Heart left ventricle (tissue), 16 donors: ENCODE data around the gene RREB1. TPM values are rescaled to one million over a fixed set of nuclear protein-coding genes. Genes with fewer than 3 reads are reported as not detected.

Source experiments
- ATAC-seq, 4 donors: fragments of 200-7000 bp; cut with Tn5 transposase; one replicate each; pipeline ENCODE4 v1.9.1; 2020 to 2022; ENCODE audit warnings: moderate library complexity in 4 of 4, mild to moderate bottlenecking in 3 of 4, moderate number of reproducible peaks in 1 of 4
- DNase-seq, 5 donors: peaks; one replicate each; pipeline ENCODE4 v3.0.0-alpha.2; 2020
- H3K27ac ChIP-seq, 12 donors: fragments of 200-600 bp; sonication (generic) in 4 of 12; one replicate each; pipeline versions ENCODE4 v1.5.0 to v1.8.0; 2016 to 2022; ENCODE audit warnings: mild to moderate bottlenecking in 2 of 12
- H3K27me3 ChIP-seq, 9 donors: fragments of 200-600 bp; sonication (generic) in 2 of 9; one replicate each; pipeline versions ENCODE4 v1.5.1 to v1.8.0; 2016 to 2022; ENCODE audit warnings: mild to moderate bottlenecking in 3 of 9
- H3K36me3 ChIP-seq, 9 donors: fragments of 200-600 bp; sonication (generic) in 2 of 9; one replicate each; pipeline versions ENCODE4 v1.5.0 to v1.8.0; 2018 to 2022; ENCODE audit warnings: mild to moderate bottlenecking in 2 of 9
- H3K4me1 ChIP-seq, 12 donors: fragments of 200-600 bp; sonication (generic) in 4 of 12; one replicate each; pipeline versions ENCODE4 v1.5.0 to v1.8.0; 2016 to 2022; ENCODE audit warnings: mild to moderate bottlenecking in 3 of 12
- H3K4me3 ChIP-seq, 12 donors: fragments of 200-600 bp; sonication (generic) in 4 of 12; one replicate each; pipeline versions ENCODE4 v1.5.0 to v1.8.0; 2017 to 2022; ENCODE audit warnings: mild to moderate bottlenecking in 9 of 12, moderate library complexity in 4 of 12
- H3K9me3 ChIP-seq, 12 donors: fragments of 200-600 bp; sonication (generic) in 4 of 12; one replicate each; pipeline versions ENCODE4 v1.5.0 to v1.8.0; 2016 to 2022; ENCODE audit warnings: mild to moderate bottlenecking in 1 of 12
- POLR2A ChIP-seq, 2 donors: fragments of 450-650 bp; IDR thresholded peaks; one replicate each; pipeline ENCODE4 v1.6.1; 2017; ENCODE audit warnings: antibody characterized with exemption in 2 of 2, mild to moderate bottlenecking in 2 of 2, moderate library complexity in 2 of 2
- WGBS, 4 donors: extraction: QIAGEN DNeasy Blood & Tissue Kit in 2 of 4; methylation state at CpG; one replicate each; pipeline versions ENCODE4 v1.1.5 to v1.1.7; 2013 to 2018; 5-methylcytosine and 5-hydroxymethylcytosine counted together
- intact Hi-C, 10 donors: fragments of 100-400 bp; cut with DNase I; formaldehyde crosslinking; loops; one replicate each; pipeline versions ENCODE4 v1.11.1 to v1.14.2; 2022
- polyA plus RNA-seq, 2 donors: library from polyadenylated mRNA; stranded (reverse); fragments of 200-250 nt; gene quantifications; one replicate each; pipeline ENCODE4 v1.2.3, GENCODE V29; 2013
- total RNA-seq, 9 donors: library from RNA; depleted of rRNA in 2 of 9; stranded (reverse); fragments of >200 nt in 2 of 9; fragmentation: NEBNext Ultra II Directional in 3 of 9; extraction: Animal tissue kit (Norgen Biotek cat#: 25700) in 3 of 9; gene quantifications; one replicate each; pipeline versions ENCODE4 v1.1.0 to v1.2.4, GENCODE V29; 2016 to 2023
- TF ChIP-seq, protein P1 (sequence below), 12 donors: fragments of 200-600 bp; sonication (generic) in 4 of 12; IDR thresholded peaks; one replicate each; pipeline versions ENCODE4 v1.5.0 to v1.8.0; 2018 to 2022; ENCODE audit warnings: antibody characterized with exemption in 12 of 12, mild to moderate bottlenecking in 5 of 12
- donor health status: ischemic (EF 13 %, LVEDD 7.1; RV severe dilation, severe dysfunction).
- donor health status: healthy with polysubstance abuse.
- donor health status: DM: no; HTN: yes; CAD: no.
- donor health status: DM: no; HTN: no; CAD: no.
- donor health status: ischemic (EF 25% LVEDD 6.9; RV normal size, moderate dysfunction).
- donor health status: ischemic (EF 25% LVEDD 5.7; RV mildly dilated, moderate dysfunction).
- donor health status: healthy.
- donor health status: DM: yes; HTN: yes; CAD: no.
- donor health status: ischemic (EF 35%, LVEDD 5.7; RV mildly dilated, moderate dysfunction).
- donor health status: nonischemic (EF 11% LVEDD 7.7; RV severe dilation, severe dysfunction).
- donor health status: DM: yes; HTN: yes; CAD: no.
- donor health status: PGD.
- donor health status: ischemic (EF 29% LVEDD 5.4; RV normal size, mild dysfunction).
- donor health status: nonischemic (EF 23%, LVEDD 6.1; RV moderate dilation, normal function).

The RREB1 gene
- total and polyA plus RNA-seq, 11 donors, result 8.7 to 49.4 (median 35.7) TPM

DNA sequence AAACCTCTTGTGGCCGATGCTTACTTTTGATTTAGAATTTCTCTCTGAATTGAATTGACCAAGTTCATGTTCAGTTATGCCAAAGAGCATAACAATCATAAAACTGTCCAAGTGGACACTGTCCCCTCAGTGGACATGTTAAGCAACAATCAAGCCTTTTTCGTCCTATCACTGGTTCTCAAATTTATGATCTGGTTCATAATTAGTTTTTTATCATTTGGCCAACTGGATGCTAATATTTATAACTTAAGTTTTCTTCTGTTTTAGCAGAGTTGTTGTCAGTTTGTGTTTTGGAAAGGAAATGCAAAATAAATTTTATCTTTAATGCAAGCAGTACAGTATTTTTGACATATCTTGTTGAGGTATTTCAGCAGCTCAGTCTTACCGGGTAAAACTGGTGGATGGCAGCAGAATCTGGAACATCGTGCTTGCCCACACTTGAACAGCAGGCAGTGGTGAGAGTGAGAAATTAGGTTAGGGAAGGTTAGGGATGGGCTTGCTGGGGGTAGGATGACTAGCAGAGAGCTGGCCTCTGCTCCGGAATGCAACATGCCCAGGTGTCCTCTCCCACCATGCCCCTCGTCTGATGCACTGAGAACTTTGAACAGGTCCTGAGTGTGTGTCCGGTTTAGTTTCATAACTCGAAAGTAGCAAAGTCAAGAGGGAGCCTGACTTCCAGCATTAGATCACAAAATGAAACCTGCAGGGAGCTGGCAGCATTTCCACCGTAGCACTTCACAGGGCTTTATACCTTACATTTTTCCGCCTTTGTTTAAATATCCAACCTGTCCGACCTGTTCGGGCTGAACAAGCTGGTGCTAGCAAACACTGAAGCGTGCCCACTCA lies 93.1 kb downstream of the RREB1 start:
- H3K36me3 ChIP-seq, result peaks cover 0 to 60% (median 50%) of the 10 kb centered on the region in 9 donors

DNA sequence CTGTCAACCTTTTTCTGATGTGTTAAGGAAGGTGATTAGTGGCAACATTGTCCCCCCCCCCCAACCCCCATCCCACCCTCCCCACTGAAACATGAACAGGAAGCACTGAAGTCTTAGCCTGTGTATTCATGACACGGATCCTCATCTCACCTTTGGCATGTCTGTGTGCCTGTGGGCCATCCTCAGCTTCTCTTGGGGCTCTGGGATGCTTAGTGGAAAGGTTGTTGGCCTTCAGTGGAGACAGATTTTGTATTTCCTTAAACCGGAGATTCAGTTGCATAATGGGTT lies 93.6 kb downstream of the RREB1 start:
- H3K27me3 ChIP-seq, result no peaks in the 10 kb centered on the region
- DNase-seq (no peak), ATAC-seq (peak in 1 of 4 donors; percentile 24)
- no peak for TF ChIP-seq POLR2A (IDR thresholded peaks at IDR 0.05)
- TF ChIP-seq, protein P1, sequence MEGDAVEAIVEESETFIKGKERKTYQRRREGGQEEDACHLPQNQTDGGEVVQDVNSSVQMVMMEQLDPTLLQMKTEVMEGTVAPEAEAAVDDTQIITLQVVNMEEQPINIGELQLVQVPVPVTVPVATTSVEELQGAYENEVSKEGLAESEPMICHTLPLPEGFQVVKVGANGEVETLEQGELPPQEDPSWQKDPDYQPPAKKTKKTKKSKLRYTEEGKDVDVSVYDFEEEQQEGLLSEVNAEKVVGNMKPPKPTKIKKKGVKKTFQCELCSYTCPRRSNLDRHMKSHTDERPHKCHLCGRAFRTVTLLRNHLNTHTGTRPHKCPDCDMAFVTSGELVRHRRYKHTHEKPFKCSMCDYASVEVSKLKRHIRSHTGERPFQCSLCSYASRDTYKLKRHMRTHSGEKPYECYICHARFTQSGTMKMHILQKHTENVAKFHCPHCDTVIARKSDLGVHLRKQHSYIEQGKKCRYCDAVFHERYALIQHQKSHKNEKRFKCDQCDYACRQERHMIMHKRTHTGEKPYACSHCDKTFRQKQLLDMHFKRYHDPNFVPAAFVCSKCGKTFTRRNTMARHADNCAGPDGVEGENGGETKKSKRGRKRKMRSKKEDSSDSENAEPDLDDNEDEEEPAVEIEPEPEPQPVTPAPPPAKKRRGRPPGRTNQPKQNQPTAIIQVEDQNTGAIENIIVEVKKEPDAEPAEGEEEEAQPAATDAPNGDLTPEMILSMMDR (IDR thresholded peaks at IDR 0.05), result no peak
- 86 to 100% (median 92%) methylated on average over 1 to 2 of the region's 2 CpGs for WGBS, 4 donors
- H3K4me3 ChIP-seq, result peak overlapping the region in 1 of 12 donors; percentile 12
- peaks cover 0 to 65% (median 50%) of the 10 kb centered on the region in 9 donors for H3K36me3 ChIP-seq
- no peaks in the 10 kb centered on the region for H3K9me3 ChIP-seq
- intact Hi-C loops, result no loop called here
- peaks cover 0 to 48% (median 5%) of the 10 kb centered on the region in 12 donors for H3K4me1 ChIP-seq
- peak overlapping the region in 4 of 12 donors; percentile 3 to 90 (median 22) for H3K27ac ChIP-seq

More for the DNA sequence above, 93.1 kb downstream of the RREB1 start:
- TF ChIP-seq, protein P1 (IDR thresholded peaks at IDR 0.05), result no peak
- TF ChIP-seq POLR2A (IDR thresholded peaks at IDR 0.05), result no peak
- peak overlapping the region in 2 of 12 donors; percentile 9 to 90 for H3K27ac ChIP-seq
- ATAC-seq (no peak), DNase-seq (no peak)
- peaks cover 0 to 54% (median 6%) of the 10 kb centered on the region in 12 donors for H3K4me1 ChIP-seq
- H3K4me3 ChIP-seq, result peak overlapping the region in 1 of 12 donors; percentile 12
- intact Hi-C loops, result no loop called here
- no peaks in the 10 kb centered on the region for H3K9me3 ChIP-seq
- no peaks in the 10 kb centered on the region for H3K27me3 ChIP-seq
- WGBS, 4 donors, result 90 to 97% (median 93%) methylated on average over 13 of the region's 13 CpGs

DNA sequence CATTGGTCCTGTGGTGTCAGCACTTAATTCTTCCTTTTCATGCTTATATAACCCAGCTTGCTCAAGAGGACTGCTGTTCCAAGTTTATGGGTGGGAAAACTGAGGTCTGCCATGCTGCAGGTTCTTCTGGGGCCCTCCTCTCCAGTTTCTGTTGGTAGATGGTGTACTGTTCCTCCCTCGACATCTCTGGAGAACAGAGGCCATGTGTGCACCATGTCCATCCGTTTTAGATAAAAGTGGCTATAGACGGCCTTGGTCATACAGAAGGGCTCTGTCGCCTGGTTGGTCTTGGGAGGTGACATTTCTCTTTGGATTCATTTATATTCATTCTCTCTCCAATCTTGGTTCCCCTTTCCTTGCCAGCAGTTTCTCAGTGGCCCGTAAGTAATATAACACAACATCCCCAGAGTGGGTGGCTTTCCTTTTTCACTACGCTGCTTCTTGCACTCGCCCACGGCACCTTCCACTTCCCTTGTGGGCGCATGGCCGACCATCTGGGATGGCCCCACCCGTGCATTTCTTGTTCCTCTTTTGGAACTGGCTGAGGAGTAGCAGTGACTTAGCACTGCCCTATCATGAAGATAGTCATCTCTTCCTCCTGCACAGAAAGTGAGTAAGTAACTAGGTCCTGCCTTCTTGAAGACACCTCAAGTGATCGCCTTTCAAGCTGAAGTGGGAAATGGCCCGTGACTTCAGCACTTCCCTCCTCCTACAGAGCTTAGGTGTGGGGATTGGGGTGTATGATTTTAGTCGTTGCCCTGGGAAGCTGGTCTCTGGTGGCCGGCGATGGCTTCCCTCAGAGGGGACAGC lies 94.2 kb downstream of the RREB1 start:
- 79 to 86% (median 80%) methylated on average over 15 to 16 of the region's 16 CpGs for WGBS, 4 donors
- intact Hi-C loops, result no loop called here
- peak overlapping the region in 6 of 12 donors; percentile 3 to 90 (median 30) for H3K27ac ChIP-seq
- H3K36me3 ChIP-seq, result peaks cover 0 to 69% (median 50%) of the 10 kb centered on the region in 9 donors
- H3K4me3 ChIP-seq, result peak overlapping the region in 1 of 12 donors; percentile 12
- no peaks in the 10 kb centered on the region for H3K27me3 ChIP-seq
- TF ChIP-seq, protein P1 (IDR thresholded peaks at IDR 0.05), result no peak
- no peak for TF ChIP-seq POLR2A (IDR thresholded peaks at IDR 0.05)
- peaks cover 0 to 44% (median 1%) of the 10 kb centered on the region in 12 donors for H3K4me1 ChIP-seq
- DNase-seq (peak; percentile 51 to 83 (median 68)), ATAC-seq (peak; percentile 33 to 86 (median 71))
- no peaks in the 10 kb centered on the region for H3K9me3 ChIP-seq

DNA sequence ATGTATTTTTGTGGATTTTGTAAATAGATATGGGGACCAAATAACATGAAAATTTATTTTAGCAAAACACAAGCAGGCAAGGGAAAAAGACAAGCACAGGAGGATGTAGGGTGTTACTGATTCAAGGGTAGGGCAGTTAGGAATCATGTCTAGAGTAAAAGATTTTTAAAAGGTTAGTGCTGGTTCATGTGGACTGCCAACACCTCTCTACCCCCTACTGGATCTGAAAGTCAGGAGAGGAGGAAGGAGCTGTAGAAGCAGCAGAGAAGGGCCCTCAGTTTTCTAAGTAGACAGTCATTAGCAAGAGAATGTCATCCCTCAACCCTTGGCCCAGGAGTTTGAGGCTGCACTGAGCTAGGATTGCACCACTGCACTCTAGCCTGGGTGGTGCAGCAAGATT lies 95.2 kb downstream of the RREB1 start:
- Histone ChIP-seq H3K9me3 (no peaks in the 10 kb centered on the region), H3K4me3 (no peak overlapping the region), H3K27me3 (no peaks in the 10 kb centered on the region), H3K4me1 (peaks cover 0 to 51% (median 0%) of the 10 kb centered on the region in 12 donors), H3K36me3 (peaks cover 0 to 70% (median 40%) of the 10 kb centered on the region in 9 donors), H3K27ac (peak overlapping the region in 2 of 12 donors; percentile 24 to 90)
- intact Hi-C loops, result no loop called here
- DNase-seq, result no peak
- TF ChIP-seq, protein P1 (IDR thresholded peaks at IDR 0.05), result no peak
- TF ChIP-seq POLR2A (IDR thresholded peaks at IDR 0.05), result no peak
- ATAC-seq, result no peak
